ENCODE results near the gene ANGPTL2.

ANGPTL2 gene

GRCh38 chr9:127067603-127068220 lies 54.7 kb downstream of the ANGPTL2 start:
- no peak for DNase-seq

GRCh38 chr9:127066851-127067136 lies 55.6 kb downstream of the ANGPTL2 start:
- DNase-seq, result no peak

GRCh38 chr9:127066060-127066850 lies 56.2 kb downstream of the ANGPTL2 start:
- no peak for DNase-seq

- DNase-seq, result no peak
Observed at GRCh38 chr9:127065592-127065991, 56.8 kb downstream of the ANGPTL2 start.

GRCh38 chr9:127064335-127064734 lies 58.1 kb downstream of the ANGPTL2 start:
- DNase-seq, result no peak

- DNase-seq, result no peak
Observed at GRCh38 chr9:127061411-127061810, 61.0 kb downstream of the ANGPTL2 start.

- no peak for DNase-seq
Observed at GRCh38 chr9:127059765-127060361, 62.6 kb downstream of the ANGPTL2 start.

GRCh38 chr9:127059030-127059429 lies 63.4 kb downstream of the ANGPTL2 start:
- no peak for DNase-seq

- no peak for DNase-seq
Observed at GRCh38 chr9:127058645-127059021, 63.8 kb downstream of the ANGPTL2 start.

- DNase-seq, result no peak
Observed at GRCh38 chr9:127058011-127058644, 64.3 kb downstream of the ANGPTL2 start.

GRCh38 chr9:127056446-127056845 lies 66.0 kb downstream of the ANGPTL2 start:
- no peak for DNase-seq

- DNase-seq, result no peak
Observed at GRCh38 chr9:127055745-127056402, 66.6 kb downstream of the ANGPTL2 start.

GRCh38 chr9:127053960-127054359 lies 68.5 kb downstream of the ANGPTL2 start:
- DNase-seq, result no peak

- DNase-seq, result no peak
Observed at GRCh38 chr9:127053057-127053821, 69.2 kb downstream of the ANGPTL2 start.

GRCh38 chr9:127051881-127052595 lies 70.4 kb downstream of the ANGPTL2 start:
- no peak for DNase-seq

GRCh38 chr9:127050591-127051001 lies 71.8 kb downstream of the ANGPTL2 start:
- DNase-seq, result no peak

GRCh38 chr9:127050152-127050551 lies 72.3 kb downstream of the ANGPTL2 start:
- DNase-seq, result no peak

GRCh38 chr9:127049581-127049980 lies 72.9 kb downstream of the ANGPTL2 start:
- no peak for DNase-seq

- DNase-seq, result no peak
Observed at GRCh38 chr9:127049044-127049443, 73.4 kb downstream of the ANGPTL2 start.

GRCh38 chr9:127047971-127048370 lies 74.5 kb downstream of the ANGPTL2 start:
- no peak for DNase-seq

- DNase-seq, result no peak
Observed at GRCh38 chr9:127045148-127045547, 77.3 kb downstream of the ANGPTL2 start.

GRCh38 chr9:127039492-127039891 lies 82.9 kb downstream of the ANGPTL2 start:
- DNase-seq, result no peak
